ENCODE data around the gene SPAG16. TPM values are rescaled to one million over a fixed set of nuclear protein-coding genes. Genes with fewer than 3 reads are reported as not detected.

SPAG16 gene
- total RNA-seq, 1 experiment from 2014 or later, result 13.0 TPM

DNA sequence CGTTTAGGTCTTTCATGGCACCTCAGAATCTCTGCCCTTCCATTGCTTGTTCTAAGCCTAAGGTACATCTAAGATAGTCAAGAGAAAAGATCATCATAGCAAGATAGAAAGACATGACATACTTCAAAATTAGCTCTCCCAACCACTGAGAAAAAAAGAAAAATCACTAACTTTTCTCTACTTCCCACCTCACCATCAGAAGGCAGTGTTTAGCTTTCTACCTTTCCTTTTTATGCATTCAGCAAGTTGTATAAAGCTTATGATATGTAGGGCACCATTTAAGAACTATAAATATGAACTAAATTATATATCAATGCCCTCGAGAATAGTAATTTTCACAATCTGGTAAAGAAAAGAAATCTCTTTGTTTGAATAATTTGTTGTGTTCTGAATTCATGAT lies 794.8 kb downstream of the SPAG16 start:
- BruUV-seq (replicated peaks), result no TSS peak
- Histone ChIP-seq H3K36me3 (ENCODE audit: control insufficient read depth, insufficient read depth, low read length) (no peaks in the 10 kb centered on the region), H3K4me3 (ENCODE audit: low read depth in 2 of 2, low read length in 2 of 2) (no peak overlapping the region), H3K4me1 (ENCODE audit: control insufficient read depth, insufficient read depth, low read length) (no peaks in the 10 kb centered on the region), H3K27me3 (ENCODE audit: control insufficient read depth, insufficient read depth, low read length) (no peaks in the 10 kb centered on the region), H3K9me3 (ENCODE audit: control insufficient read depth, insufficient read depth, low read depth, low read length) (no peaks in the 10 kb centered on the region), H3K27ac (ENCODE audit: low read length) (no peak overlapping the region)
- POLR2A ChIA-PET, result no interaction called here
- intact Hi-C loops (cut with micrococcal nuclease; ENCODE audit: unreplicated experiment), result no loop called here
- in situ Hi-C loops (cut with HindIII; ENCODE audit: low pct_unique_long_range_greater_than_20kb, low sequenced_read_pairs), result no loop called here
- TF ChIP-seq TCF7L2 (IDR thresholded peaks at IDR 0.05; ENCODE audit: low read depth, low read length) (no peak), SIN3A (IDR thresholded peaks at IDR 0.05; ENCODE audit: borderline replicate concordance, insufficient read depth, low read depth, low read length) (no peak), POLR2AphosphoS5 (IDR thresholded peaks at IDR 0.05; ENCODE audit: low read depth, low read length) (no peak), CTCF (IDR thresholded peaks at IDR 0.05) (no peak)
- TF ChIP-seq, protein P1, sequence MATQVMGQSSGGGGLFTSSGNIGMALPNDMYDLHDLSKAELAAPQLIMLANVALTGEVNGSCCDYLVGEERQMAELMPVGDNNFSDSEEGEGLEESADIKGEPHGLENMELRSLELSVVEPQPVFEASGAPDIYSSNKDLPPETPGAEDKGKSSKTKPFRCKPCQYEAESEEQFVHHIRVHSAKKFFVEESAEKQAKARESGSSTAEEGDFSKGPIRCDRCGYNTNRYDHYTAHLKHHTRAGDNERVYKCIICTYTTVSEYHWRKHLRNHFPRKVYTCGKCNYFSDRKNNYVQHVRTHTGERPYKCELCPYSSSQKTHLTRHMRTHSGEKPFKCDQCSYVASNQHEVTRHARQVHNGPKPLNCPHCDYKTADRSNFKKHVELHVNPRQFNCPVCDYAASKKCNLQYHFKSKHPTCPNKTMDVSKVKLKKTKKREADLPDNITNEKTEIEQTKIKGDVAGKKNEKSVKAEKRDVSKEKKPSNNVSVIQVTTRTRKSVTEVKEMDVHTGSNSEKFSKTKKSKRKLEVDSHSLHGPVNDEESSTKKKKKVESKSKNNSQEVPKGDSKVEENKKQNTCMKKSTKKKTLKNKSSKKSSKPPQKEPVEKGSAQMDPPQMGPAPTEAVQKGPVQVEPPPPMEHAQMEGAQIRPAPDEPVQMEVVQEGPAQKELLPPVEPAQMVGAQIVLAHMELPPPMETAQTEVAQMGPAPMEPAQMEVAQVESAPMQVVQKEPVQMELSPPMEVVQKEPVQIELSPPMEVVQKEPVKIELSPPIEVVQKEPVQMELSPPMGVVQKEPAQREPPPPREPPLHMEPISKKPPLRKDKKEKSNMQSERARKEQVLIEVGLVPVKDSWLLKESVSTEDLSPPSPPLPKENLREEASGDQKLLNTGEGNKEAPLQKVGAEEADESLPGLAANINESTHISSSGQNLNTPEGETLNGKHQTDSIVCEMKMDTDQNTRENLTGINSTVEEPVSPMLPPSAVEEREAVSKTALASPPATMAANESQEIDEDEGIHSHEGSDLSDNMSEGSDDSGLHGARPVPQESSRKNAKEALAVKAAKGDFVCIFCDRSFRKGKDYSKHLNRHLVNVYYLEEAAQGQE (IDR thresholded peaks at IDR 0.05; ENCODE audit: insufficient read depth in 1 of 2, low read depth in 2 of 2, low read length in 1 of 2), result no peak
- DNase-seq (ENCODE audit: low read depth, low spot score) (no peak), ATAC-seq (no peak)
- CTCF ChIA-PET, result no interaction called here

DNA sequence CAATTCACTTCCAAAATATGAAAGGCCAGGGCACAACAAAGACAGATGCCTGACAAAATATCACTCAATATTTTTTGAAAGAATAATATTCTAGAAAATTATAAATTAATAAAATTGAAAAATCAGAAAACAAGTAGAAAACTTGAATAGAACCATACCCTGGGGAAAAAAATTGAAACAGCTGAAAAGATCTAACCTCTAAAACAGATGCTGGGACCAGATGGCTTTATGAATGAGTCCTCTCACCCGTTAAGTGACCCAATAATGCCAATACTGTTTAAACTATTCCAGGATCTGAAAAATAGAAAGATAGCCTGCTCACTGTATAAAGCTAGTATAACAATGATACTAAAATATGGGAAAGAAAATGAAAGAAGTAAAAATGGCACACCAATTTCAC lies 804.3 kb downstream of the SPAG16 start:
- CTCF ChIA-PET, result no interaction called here
- DNase-seq (ENCODE audit: low read depth, low spot score), result no peak

More for the DNA sequence above, 804.3 kb downstream of the SPAG16 start:
- POLR2A ChIA-PET, result no interaction called here
- in situ Hi-C loops (cut with HindIII; ENCODE audit: low pct_unique_long_range_greater_than_20kb, low sequenced_read_pairs) (no loop called here), intact Hi-C loops (cut with micrococcal nuclease; ENCODE audit: unreplicated experiment) (no loop called here)
- Histone ChIP-seq H3K36me3 (ENCODE audit: control insufficient read depth, insufficient read depth, low read length) (no peaks in the 10 kb centered on the region), H3K9me3 (ENCODE audit: control insufficient read depth, insufficient read depth, low read depth, low read length) (no peaks in the 10 kb centered on the region), H3K27me3 (ENCODE audit: control insufficient read depth, insufficient read depth, low read length) (no peaks in the 10 kb centered on the region), H3K4me1 (ENCODE audit: control insufficient read depth, insufficient read depth, low read length) (no peaks in the 10 kb centered on the region), H3K4me3 (ENCODE audit: low read depth in 2 of 2, low read length in 2 of 2) (no peak overlapping the region), H3K27ac (ENCODE audit: low read length) (no peak overlapping the region)
- TF ChIP-seq TCF7L2 (IDR thresholded peaks at IDR 0.05; ENCODE audit: low read depth, low read length) (no peak), CTCF (IDR thresholded peaks at IDR 0.05) (no peak), SIN3A (IDR thresholded peaks at IDR 0.05; ENCODE audit: borderline replicate concordance, insufficient read depth, low read depth, low read length) (no peak), POLR2AphosphoS5 (IDR thresholded peaks at IDR 0.05; ENCODE audit: low read depth, low read length) (no peak)
- TF ChIP-seq, protein P1 (IDR thresholded peaks at IDR 0.05; ENCODE audit: insufficient read depth in 1 of 2, low read depth in 2 of 2, low read length in 1 of 2), result no peak
- BruUV-seq (replicated peaks), result no TSS peak
- ATAC-seq, result no peak

Measured in Panc1 (cell line).